ENCODE results near the gene POLR3GL. TPM values are rescaled to one million over a fixed set of nuclear protein-coding genes. Genes with fewer than 3 reads are reported as not detected.
A peak's percentile ranks its signal among the peaks of the same experiment; 100 is the strongest.

The POLR3GL gene
- total RNA-seq, 2 donors from 2014 or later, result 7.8 to 8.6 TPM

DNA sequence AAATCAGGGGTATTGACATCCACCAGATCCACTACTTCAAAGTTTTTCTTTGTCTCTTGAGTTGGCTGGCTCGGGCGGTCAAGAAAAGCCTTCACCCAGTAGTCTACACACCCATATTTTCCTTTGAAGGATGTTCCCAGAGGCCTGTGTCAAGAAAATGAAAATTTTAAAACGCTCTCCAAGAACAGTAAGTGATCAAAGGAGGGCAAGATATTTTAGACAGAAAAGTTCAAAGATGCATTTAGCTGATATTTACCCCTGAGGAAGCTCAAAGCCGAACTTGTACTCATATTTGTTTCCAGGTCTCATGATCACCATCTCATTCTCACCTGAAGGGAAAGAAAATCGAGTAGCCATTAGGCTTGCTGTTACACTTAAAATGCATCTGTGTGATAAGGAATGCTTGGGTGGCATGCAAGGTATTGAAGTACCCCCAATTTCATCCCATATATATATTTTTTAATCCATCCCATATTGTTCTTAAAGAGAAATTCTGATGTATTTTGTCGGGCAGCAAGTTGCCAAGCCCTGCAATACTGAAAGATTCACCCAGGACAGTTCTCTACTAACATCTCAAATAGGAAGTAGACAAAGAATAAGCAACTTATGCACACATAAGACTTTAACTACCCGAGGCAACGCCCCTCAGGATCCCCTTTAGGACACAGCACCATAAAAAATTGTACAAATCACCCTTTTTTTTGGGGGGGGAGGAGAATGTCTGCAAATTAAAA lies 30.8 kb downstream of the POLR3GL start:
- Histone ChIP-seq H3K9me3 (no peaks in the 10 kb centered on the region), H3K27ac (peak overlapping the region; percentile 70 to 98 (median 95)), H3K36me3 (replicated peaks in 1 of 2; ENCODE audit: insufficient read depth in 1 of 2, low read depth in 2 of 2) (peaks cover 10 to 18% of the 10 kb centered on the region in 2 donors), H3K27me3 (no peaks in the 10 kb centered on the region), H3K4me1 (peaks cover 67% of the 10 kb centered on the region), H3K4me3 (peak overlapping the region; percentile 41 to 94)
- 1% methylated on average over 8 of the region's 8 CpGs for WGBS, 2 donors
- no peak for TF ChIP-seq POLR2A (IDR thresholded peaks at IDR 0.05)
- TF ChIP-seq, protein P1, sequence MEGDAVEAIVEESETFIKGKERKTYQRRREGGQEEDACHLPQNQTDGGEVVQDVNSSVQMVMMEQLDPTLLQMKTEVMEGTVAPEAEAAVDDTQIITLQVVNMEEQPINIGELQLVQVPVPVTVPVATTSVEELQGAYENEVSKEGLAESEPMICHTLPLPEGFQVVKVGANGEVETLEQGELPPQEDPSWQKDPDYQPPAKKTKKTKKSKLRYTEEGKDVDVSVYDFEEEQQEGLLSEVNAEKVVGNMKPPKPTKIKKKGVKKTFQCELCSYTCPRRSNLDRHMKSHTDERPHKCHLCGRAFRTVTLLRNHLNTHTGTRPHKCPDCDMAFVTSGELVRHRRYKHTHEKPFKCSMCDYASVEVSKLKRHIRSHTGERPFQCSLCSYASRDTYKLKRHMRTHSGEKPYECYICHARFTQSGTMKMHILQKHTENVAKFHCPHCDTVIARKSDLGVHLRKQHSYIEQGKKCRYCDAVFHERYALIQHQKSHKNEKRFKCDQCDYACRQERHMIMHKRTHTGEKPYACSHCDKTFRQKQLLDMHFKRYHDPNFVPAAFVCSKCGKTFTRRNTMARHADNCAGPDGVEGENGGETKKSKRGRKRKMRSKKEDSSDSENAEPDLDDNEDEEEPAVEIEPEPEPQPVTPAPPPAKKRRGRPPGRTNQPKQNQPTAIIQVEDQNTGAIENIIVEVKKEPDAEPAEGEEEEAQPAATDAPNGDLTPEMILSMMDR (IDR thresholded peaks at IDR 0.05), result no peak
- no peak for DNase-seq
- no peak for ATAC-seq
- intact Hi-C loops (cut with DNase I), result no loop called here

DNA sequence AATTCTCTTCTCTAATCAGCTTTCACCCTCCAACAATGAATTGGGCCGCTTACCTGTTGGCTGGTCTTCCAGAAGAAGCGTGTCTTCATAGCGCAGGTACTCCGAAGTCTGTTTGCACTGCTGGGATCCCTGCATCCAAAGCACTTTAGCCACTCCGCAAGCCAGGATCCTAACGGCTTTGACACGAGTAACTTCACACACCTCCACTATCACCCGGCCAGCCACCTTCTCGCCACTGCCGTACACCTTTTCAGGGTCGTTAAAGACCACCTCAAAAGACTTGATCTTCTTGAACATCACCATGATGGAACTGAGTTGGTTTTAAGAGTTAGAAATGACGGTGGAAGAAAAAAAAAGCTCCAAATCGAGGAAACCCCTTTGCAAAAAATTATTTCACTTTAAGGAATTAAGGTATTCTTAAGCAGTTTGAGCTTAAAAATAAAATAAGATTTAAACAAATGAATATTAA lies 31.5 kb downstream of the POLR3GL start:
- H3K4me1 ChIP-seq, result peaks cover 63% of the 10 kb centered on the region
- no peaks in the 10 kb centered on the region for H3K9me3 ChIP-seq
- 0 to 1% methylated on average over 13 of the region's 13 CpGs for WGBS, 2 donors
- intact Hi-C loops (cut with DNase I), result no loop called here
- no peak for ATAC-seq
- H3K4me3 ChIP-seq, result peak overlapping the region; percentile 41 to 94
- peaks cover 10 to 18% of the 10 kb centered on the region in 2 donors for H3K36me3 ChIP-seq (replicated peaks in 1 of 2; ENCODE audit: insufficient read depth in 1 of 2, low read depth in 2 of 2)
- peak overlapping the region; percentile 70 to 98 (median 95) for H3K27ac ChIP-seq
- peak in 1 of 4 donors; percentile 39 for DNase-seq
- no peak for TF ChIP-seq POLR2A (IDR thresholded peaks at IDR 0.05)
- TF ChIP-seq, protein P1 (IDR thresholded peaks at IDR 0.05), result no peak
- H3K27me3 ChIP-seq, result no peaks in the 10 kb centered on the region

DNA sequence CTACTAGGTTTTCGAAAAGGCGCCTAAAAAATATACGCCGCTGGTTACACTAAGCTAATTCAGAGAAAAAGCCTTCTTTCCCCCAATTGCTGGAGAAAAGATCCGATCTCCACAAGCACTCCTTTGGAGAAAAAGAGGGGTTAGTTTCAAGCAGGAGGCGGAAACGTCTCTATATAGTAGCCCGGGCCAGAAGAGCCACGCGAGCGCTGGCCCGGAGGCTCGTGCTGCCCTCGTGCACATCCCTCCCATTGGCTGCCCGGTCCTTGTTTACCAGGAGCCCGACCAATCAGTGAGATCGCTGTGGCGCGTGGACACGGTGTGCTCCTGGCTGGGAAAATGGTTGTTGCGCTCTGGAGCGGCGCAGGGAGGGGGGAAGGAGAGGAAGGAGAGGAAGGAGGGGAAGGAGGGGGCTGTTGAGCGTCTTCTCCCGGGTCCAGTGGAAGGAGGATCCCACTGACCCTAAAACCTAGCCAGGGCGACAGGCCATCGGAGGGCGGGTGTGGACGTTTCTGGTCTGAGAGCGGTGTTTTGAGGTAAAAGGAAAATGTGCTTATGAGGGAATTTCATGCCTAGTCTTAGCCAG lies 32.0 kb downstream of the POLR3GL start, which contains the start of gene TXNIP:
TSS of gene TXNIP (minus strand) at position 147 of the 583 bp plus-strand sequence. CDS start 313 bp downstream, outside the sequence.
- WGBS, 2 donors, result 1% methylated on average over 24 to 30 of the region's 30 CpGs
- peaks cover 58% of the 10 kb centered on the region for H3K4me1 ChIP-seq
- H3K27ac ChIP-seq, result peak within 1 kb of the TSS; percentile 94 to 98 (median 96)
- intact Hi-C loops (cut with DNase I), result no loop called here
- H3K9me3 ChIP-seq, result no peaks in the 10 kb centered on the region
- peak; percentile 97 to 100 (median 100) for TF ChIP-seq POLR2A (IDR thresholded peaks at IDR 0.05)
- TF ChIP-seq, protein P1 (IDR thresholded peaks at IDR 0.05), result no peak
- H3K36me3 ChIP-seq (replicated peaks in 1 of 2; ENCODE audit: insufficient read depth in 1 of 2, low read depth in 2 of 2), result peaks cover 10 to 18% of the 10 kb centered on the region in 2 donors
- peak; percentile 95 for ATAC-seq
- peak within 1 kb of the TSS; percentile 43 to 94 for H3K4me3 ChIP-seq
- peak; percentile 98 to 100 (median 99) for DNase-seq
- no peaks in the 10 kb centered on the region for H3K27me3 ChIP-seq

DNA sequence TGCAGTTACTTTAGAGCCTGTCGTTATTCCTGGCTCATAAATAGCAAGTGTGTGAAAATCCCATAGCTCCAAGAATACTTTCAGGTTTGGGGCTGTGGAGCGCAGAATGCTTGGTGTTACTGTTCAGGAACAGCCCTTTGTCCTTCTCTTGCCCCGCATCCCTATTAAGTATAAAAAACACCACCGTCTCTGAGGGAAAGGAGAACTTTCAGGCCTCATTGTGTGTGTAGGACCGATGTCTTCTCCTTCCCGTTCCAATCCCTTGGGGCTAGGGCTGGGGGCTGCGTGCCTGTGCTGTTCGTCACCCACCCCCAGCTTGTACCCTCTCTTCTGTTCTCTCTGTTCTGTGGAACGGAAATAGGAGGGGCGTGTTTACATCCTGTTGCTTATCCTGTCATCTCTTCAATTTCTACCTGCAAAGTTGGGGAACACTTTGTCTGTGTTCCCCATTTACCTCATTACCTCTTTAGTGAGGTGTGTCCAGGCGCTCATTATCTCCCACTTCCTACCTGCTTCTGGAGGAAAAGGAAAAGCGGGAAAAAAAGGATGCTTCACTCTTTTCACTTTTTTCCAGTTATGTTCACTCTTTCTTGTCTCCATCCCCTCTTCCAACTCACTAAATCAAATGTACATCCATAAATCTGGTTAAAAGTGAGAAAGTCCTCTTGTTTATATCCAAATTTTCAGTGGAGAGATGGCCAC lies 32.7 kb downstream of the POLR3GL start:
- peaks cover 10 to 18% of the 10 kb centered on the region in 2 donors for H3K36me3 ChIP-seq (replicated peaks in 1 of 2; ENCODE audit: insufficient read depth in 1 of 2, low read depth in 2 of 2)
- intact Hi-C loops (cut with DNase I), result no loop called here
- H3K27ac ChIP-seq, result peak overlapping the region; percentile 94 to 98 (median 96)
- H3K27me3 ChIP-seq, result no peaks in the 10 kb centered on the region
- DNase-seq (peak in 3 of 4 donors; percentile 42 to 66 (median 53)), ATAC-seq (peak; percentile 3)
- no peaks in the 10 kb centered on the region for H3K9me3 ChIP-seq
- H3K4me1 ChIP-seq, result peaks cover 51% of the 10 kb centered on the region
- WGBS, 2 donors, result 13 to 16% methylated on average over 12 of the region's 12 CpGs
- TF ChIP-seq, protein P1 (IDR thresholded peaks at IDR 0.05), result no peak
- no peak for TF ChIP-seq POLR2A (IDR thresholded peaks at IDR 0.05)
- H3K4me3 ChIP-seq, result peak overlapping the region; percentile 21 to 43

Data from body of pancreas (tissue), 4 donors.